Activated CD8-positive, alpha-beta T cell treated with anti-CD3 and anti-CD28 coated beads, Interleukin-2, amount 10 ng/mL, durations not matched to agents 7 days and 5 days (primary cell): ENCODE measurements around the gene HOXC5. TPM values are rescaled to one million over a fixed set of nuclear protein-coding genes. Genes with fewer than 3 reads are reported as not detected.

Source experiments
- ATAC-seq: fragments of 150-1000 bp; cut with Tn5 transposase; one replicate; pipeline ENCODE4 v1.10.0; 2021; ENCODE audit warnings: moderate library complexity
- CTCF ChIA-PET: fragments of 350-600 bp; sonication (Branson Sonifier 250); formaldehyde crosslinking; loops from one replicate; lab custom pipeline; 2021; ENCODE audit warnings: antibody characterized with exemption; lab: Charles Lee
- POLR2A ChIA-PET: fragments of 350-600 bp; sonication (Branson Sonifier 250); formaldehyde crosslinking; loops from one replicate; lab custom pipeline; 2021; ENCODE audit warnings: antibody characterized with exemption; lab: Charles Lee
- DNase-seq: peaks from one replicate; pipeline ENCODE4 v3.0.0-alpha.2; 2020
- H3K27ac Mint-ChIP-seq: one replicate; pipeline ENCODE4 v1.8.0; 2021; ENCODE audit warnings: mild to moderate bottlenecking, mixed read lengths
- H3K27me3 Mint-ChIP-seq: one replicate; pipeline ENCODE4 v1.8.0; 2021; ENCODE audit warnings: low read depth, mixed read lengths
- H3K36me3 Mint-ChIP-seq: one replicate; pipeline ENCODE4 v1.8.0; 2021; ENCODE audit warnings: low read depth, mixed read lengths
- H3K4me1 Mint-ChIP-seq: one replicate; pipeline ENCODE4 v1.8.0; 2021; ENCODE audit warnings: low read depth, mixed read lengths
- H3K4me3 Mint-ChIP-seq: one replicate; pipeline ENCODE4 v1.8.0; 2021; ENCODE audit warnings: mild to moderate bottlenecking, mixed read lengths
- H3K9me3 Mint-ChIP-seq: one replicate; pipeline ENCODE4 v1.8.0; 2022; ENCODE audit warnings: mixed read lengths; ENCODE audit not compliant: insufficient read depth
- total RNA-seq, 2 experiments: library from RNA; stranded (reverse); gene quantifications; one replicate each; pipeline ENCODE4 v1.2.3, GENCODE V29; 2021

Gene HOXC5
- total RNA-seq, 2 experiments from 2014 or later, result not detected

DNA sequence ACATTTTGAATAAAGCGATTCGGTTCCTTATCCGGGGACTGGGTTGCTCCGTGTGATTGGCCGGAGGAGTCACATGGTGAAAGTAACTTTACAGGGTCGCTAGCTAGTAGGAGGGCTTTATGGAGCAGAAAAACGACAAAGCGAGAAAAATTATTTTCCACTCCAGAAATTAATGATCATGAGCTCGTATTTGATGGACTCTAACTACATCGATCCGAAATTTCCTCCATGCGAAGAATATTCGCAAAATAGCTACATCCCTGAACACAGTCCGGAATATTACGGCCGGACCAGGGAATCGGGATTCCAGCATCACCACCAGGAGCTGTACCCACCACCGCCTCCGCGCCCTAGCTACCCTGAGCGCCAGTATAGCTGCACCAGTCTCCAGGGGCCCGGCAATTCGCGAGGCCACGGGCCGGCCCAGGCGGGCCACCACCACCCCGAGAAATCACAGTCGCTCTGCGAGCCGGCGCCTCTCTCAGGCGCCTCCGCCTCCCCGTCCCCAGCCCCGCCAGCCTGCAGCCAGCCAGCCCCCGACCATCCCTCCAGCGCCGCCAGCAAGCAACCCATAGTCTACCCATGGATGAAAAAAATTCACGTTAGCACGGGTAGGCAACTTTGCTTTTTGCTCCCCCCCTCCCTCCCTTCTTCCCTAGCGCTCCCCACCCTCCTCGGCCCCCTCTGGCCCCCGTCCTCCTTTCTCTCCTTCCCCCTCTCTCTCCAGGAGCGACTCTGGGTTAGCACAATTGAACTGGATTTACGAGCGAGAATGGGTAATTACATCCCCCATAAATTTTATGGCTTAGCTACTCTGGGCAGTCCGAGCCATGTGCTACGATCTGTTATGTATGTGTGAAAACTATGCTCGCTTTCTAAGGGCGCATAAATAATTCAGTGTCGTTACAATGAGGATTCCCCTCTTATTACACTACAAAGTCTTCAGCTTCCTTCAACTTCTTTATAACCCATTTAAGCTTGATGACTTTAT is 21.2 kb downstream of the HOXC5 start, which contains the start of gene HOXC4:
TSS of gene HOXC4 (plus strand) at position 85 of the 991 bp plus-strand sequence. CDS start at position 173, 88 bp downstream.
- ATAC-seq (peak; percentile 67), DNase-seq (peak; percentile 51)
- peak within 1 kb of the TSS; percentile 73 for H3K27ac Mint-ChIP-seq
- peaks cover 82% of the 10 kb centered on the region for H3K27me3 Mint-ChIP-seq
- CTCF ChIA-PET, result interaction anchor here (0.6 to 3.3 kb wide), 8 partner anchors 21 to 162 kb away, joined by 3 to 27 read pairs (median 4); partner anchors contain the start of genes HOXC5 and SMUG1
- no peaks in the 10 kb centered on the region for H3K9me3 Mint-ChIP-seq
- no peaks in the 10 kb centered on the region for H3K36me3 Mint-ChIP-seq
- POLR2A ChIA-PET, result interaction anchor here (0.7 kb wide), 1 partner anchor 28 kb away, joined by 3 read pairs; no protein-coding TSS in a partner anchor
- H3K4me1 Mint-ChIP-seq, result peaks cover 37% of the 10 kb centered on the region
- peak within 1 kb of the TSS; percentile 74 for H3K4me3 Mint-ChIP-seq

GRCh38 chr12:54054742-54055194 is 21.9 kb downstream of the HOXC5 start:
- no peaks in the 10 kb centered on the region for H3K9me3 Mint-ChIP-seq
- no peak for DNase-seq
- peaks cover 80% of the 10 kb centered on the region for H3K27me3 Mint-ChIP-seq
- ATAC-seq, result no peak
- POLR2A ChIA-PET, result no interaction called here
- H3K36me3 Mint-ChIP-seq, result no peaks in the 10 kb centered on the region
- CTCF ChIA-PET, result interaction anchor here (0.6 to 3.3 kb wide), 4 partner anchors 22 to 160 kb away, joined by 3 to 27 read pairs (median 4); partner anchors contain the start of gene HOXC5
- H3K27ac Mint-ChIP-seq, result no peak overlapping the region
- H3K4me1 Mint-ChIP-seq, result peaks cover 36% of the 10 kb centered on the region
- peak overlapping the region; percentile 74 for H3K4me3 Mint-ChIP-seq

GRCh38 chr12:54055552-54055951 is 22.7 kb downstream of the HOXC5 start:
- ChIA-PET POLR2A (no interaction called here), CTCF (interaction anchor here (1.2 to 1.4 kb wide), 3 partner anchors 15 to 49 kb away, joined by 4 to 5 read pairs (median 4); partner anchors contain the start of gene HOXC5)
- peaks cover 29% of the 10 kb centered on the region for H3K4me1 Mint-ChIP-seq
- no peak overlapping the region for H3K4me3 Mint-ChIP-seq
- H3K9me3 Mint-ChIP-seq, result no peaks in the 10 kb centered on the region
- H3K27me3 Mint-ChIP-seq, result peaks cover 78% of the 10 kb centered on the region
- H3K36me3 Mint-ChIP-seq, result no peaks in the 10 kb centered on the region
- no peak for DNase-seq
- no peak overlapping the region for H3K27ac Mint-ChIP-seq
- no peak for ATAC-seq

DNA sequence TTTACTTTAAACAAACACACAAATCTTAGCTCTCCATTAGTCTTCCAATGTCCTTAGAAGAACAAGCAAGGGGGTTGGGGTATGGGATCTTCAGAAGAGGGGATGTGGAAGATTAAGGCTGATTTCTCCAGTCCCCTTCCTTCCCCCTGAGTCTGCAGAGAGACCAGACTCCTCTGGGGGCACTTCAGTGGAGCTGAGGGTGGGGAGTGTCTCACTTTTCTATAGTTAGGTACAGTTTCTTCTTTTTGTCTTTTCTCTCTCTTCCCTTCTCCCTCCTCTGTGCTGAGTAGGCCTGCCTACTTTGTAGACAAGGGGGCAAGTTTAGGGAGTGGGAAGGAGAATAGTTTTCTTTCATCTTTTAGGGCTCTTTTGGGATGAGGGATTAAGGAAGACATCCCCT is 23.3 kb downstream of the HOXC5 start:
- ATAC-seq (no peak), DNase-seq (no peak)
- ChIA-PET CTCF (interaction anchor here (1.4 kb wide), 2 partner anchors 15 to 23 kb away, joined by 4 to 5 read pairs; partner anchors contain the start of gene HOXC5), POLR2A (no interaction called here)
- no peaks in the 10 kb centered on the region for H3K9me3 Mint-ChIP-seq
- peaks cover 78% of the 10 kb centered on the region for H3K27me3 Mint-ChIP-seq
- no peaks in the 10 kb centered on the region for H3K36me3 Mint-ChIP-seq
- no peak overlapping the region for H3K27ac Mint-ChIP-seq
- H3K4me1 Mint-ChIP-seq, result peaks cover 26% of the 10 kb centered on the region
- no peak overlapping the region for H3K4me3 Mint-ChIP-seq

GRCh38 chr12:54058128-54058768 is 25.4 kb downstream of the HOXC5 start:
- Mint-ChIP-seq H3K9me3 (no peaks in the 10 kb centered on the region), H3K27ac (no peak overlapping the region), H3K36me3 (no peaks in the 10 kb centered on the region), H3K4me1 (peaks cover 11% of the 10 kb centered on the region), H3K27me3 (peaks cover 85% of the 10 kb centered on the region), H3K4me3 (no peak overlapping the region)
- ChIA-PET CTCF (interaction anchor here (1.4 to 1.5 kb wide), 2 partner anchors 26 to 133 kb away, joined by 4 to 5 read pairs; partner anchors contain the start of gene HOXC5), POLR2A (interaction anchor here (0.6 kb wide), 1 partner anchor 41 kb away, joined by 3 read pairs; no protein-coding TSS in a partner anchor)
- DNase-seq (no peak), ATAC-seq (no peak)

DNA sequence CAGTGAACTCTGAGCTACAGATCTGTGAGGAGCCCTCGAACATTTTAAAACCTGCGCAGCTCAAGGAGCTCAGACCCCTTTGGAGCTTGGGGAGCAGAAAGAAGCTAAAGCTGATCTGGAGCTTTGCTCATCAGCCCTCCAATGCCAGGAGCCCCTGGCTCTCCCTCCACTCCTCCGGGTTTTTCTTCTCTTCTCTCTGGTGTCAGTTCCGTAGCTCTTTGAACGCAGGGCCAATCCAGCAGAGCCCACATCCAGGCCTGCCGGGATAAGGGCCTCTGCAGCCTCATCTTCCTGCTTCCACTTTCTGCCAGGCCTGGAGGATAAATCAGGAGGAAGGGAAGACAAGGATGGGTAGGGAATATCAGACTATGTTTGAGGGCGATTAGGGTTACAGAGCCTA is 26.8 kb downstream of the HOXC5 start:
- POLR2A ChIA-PET, result no interaction called here
- H3K4me3 Mint-ChIP-seq, result no peak overlapping the region
- ATAC-seq, result no peak
- no peak for DNase-seq
- no peaks in the 10 kb centered on the region for H3K4me1 Mint-ChIP-seq
- CTCF ChIA-PET, result interaction anchor here (0.8 to 1.5 kb wide), 4 partner anchors 16 to 154 kb away, joined by 3 to 5 read pairs (median 4); partner anchors contain the start of gene HOXC5
- peaks cover 84% of the 10 kb centered on the region for H3K27me3 Mint-ChIP-seq
- H3K9me3 Mint-ChIP-seq, result no peaks in the 10 kb centered on the region
- no peak overlapping the region for H3K27ac Mint-ChIP-seq
- no peaks in the 10 kb centered on the region for H3K36me3 Mint-ChIP-seq

DNA sequence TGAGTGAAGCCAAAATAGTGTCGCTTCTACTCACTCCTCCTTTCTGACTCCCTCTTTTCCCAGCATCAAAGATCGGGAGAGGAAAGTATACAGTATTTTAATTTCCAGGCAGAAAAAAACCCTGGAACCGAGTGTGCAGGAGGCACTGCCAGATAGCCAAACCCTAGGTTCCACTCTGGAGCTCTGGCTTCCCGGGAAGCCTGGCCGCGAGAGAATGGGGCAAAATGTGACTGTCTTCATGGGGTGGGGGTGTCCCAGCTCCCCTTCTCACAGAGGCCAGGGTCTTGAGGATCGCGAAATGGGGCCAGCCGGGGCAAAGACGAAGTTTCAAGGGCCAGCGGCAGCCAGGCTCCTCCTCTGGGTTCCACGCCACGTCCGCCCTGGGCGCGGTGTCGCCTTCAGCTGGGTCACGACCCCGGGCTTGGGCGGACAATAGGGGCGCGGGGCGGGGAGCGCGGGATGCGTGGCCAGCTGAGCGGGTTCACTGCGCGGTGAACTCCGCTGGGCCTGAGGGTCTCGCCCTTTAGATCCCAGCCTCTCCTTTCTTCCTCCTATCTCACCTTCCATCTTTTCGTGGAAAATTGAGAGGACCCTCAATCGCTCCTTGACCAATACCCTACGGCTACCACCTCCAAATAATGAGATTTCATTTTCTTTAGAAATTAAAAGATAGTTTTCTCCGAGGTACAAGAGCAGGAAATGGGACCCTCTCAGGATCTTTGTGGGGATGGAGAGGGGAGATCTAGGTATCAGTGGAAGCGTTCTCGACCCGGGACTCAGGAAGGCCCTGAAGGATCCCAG is 27.5 kb downstream of the HOXC5 start:
- Mint-ChIP-seq H3K27ac (no peak overlapping the region), H3K27me3 (peaks cover 80% of the 10 kb centered on the region), H3K4me1 (no peaks in the 10 kb centered on the region), H3K36me3 (no peaks in the 10 kb centered on the region), H3K4me3 (no peak overlapping the region), H3K9me3 (no peaks in the 10 kb centered on the region)
- ChIA-PET CTCF (interaction anchor here (0.7 to 1.5 kb wide), 2 partner anchors 22 to 28 kb away, joined by 3 to 5 read pairs; partner anchors contain the start of gene HOXC5), POLR2A (no interaction called here)
- no peak for DNase-seq
- no peak for ATAC-seq

DNA sequence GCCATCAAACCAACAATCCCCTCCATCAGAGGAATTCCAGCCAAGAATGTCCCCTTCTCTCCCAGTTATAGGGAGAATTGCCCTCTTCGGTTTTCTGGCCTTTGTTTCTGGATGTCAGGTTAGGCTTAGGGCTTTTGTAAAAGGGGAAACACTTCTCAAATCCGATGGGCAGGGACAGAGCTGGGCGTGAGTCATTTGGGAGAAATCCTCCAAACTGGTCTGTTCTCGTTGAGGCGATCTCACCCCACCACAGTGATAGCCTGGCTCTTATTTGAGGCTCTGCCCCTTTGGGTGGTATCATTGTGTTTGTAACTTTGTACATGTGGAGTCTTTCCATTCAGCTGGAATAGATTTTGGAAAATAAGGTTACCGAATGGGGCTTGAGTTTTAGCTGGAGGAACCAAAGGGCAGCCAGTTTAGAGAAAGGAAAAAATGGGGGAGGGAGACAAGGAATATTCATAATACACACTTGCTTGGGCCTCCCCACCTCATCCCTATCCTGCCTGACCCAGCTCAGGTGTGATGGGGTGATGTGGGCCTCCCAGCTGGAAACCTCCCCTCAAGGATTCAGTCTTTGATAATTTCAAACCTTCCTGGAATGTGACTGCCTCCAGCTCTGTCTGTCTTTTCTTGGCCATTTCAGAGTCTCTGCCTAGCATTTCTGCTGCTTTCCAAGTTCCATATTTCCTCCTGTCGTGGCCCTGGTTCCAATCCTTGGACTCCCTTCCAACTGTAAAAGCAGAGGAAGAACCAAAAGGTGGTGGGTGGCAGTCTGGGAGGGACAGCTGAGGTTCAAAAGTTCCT is 28.3 kb downstream of the HOXC5 start:
- no peak overlapping the region for H3K4me3 Mint-ChIP-seq
- POLR2A ChIA-PET, result no interaction called here
- H3K4me1 Mint-ChIP-seq, result no peaks in the 10 kb centered on the region
- H3K36me3 Mint-ChIP-seq, result no peaks in the 10 kb centered on the region
- H3K27ac Mint-ChIP-seq, result no peak overlapping the region
- no peaks in the 10 kb centered on the region for H3K9me3 Mint-ChIP-seq
- CTCF ChIA-PET, result interaction anchor here (0.6 to 0.7 kb wide), 2 partner anchors 9 to 21 kb away, joined by 3 read pairs; no protein-coding TSS in a partner anchor
- no peak for DNase-seq
- H3K27me3 Mint-ChIP-seq, result peaks cover 78% of the 10 kb centered on the region
- ATAC-seq, result no peak

- Mint-ChIP-seq H3K27ac (no peak overlapping the region), H3K36me3 (no peaks in the 10 kb centered on the region), H3K4me3 (no peak overlapping the region), H3K4me1 (no peaks in the 10 kb centered on the region), H3K9me3 (no peaks in the 10 kb centered on the region), H3K27me3 (peaks cover 66% of the 10 kb centered on the region)
- ChIA-PET POLR2A (no interaction called here), CTCF (interaction anchor here (1.5 kb wide), 1 partner anchor 142 kb away, joined by 4 read pairs; no protein-coding TSS in a partner anchor)
- ATAC-seq (no peak), DNase-seq (no peak)
Observed at GRCh38 chr12:54065677-54066076, 32.8 kb downstream of the HOXC5 start.

DNA sequence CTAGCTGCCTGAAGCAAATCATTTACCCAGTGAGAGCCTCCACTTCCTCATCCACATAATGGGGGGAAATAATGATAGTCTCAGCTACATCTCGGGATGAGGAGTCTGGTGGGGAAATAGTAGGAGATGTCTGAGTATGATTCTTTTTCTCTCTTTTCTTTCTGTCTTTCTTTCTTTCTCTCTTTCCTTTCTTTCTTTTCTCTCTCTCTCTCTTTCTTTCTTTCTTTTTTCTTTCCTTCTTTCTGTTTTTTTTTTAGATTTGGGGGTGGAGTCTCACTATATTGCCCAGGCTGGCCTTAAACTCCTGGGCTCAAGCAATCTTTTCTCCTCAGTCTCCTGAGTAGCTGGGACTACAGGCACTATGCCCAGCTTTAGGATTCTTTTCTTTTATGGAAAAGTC is 33.6 kb downstream of the HOXC5 start:
- CTCF ChIA-PET, result interaction anchor here (1.5 kb wide), 1 partner anchor 142 kb away, joined by 4 read pairs; no protein-coding TSS in a partner anchor

More for the DNA sequence above, 33.6 kb downstream of the HOXC5 start:
- H3K36me3 Mint-ChIP-seq, result no peaks in the 10 kb centered on the region
- H3K9me3 Mint-ChIP-seq, result no peaks in the 10 kb centered on the region
- DNase-seq (no peak), ATAC-seq (no peak)
- POLR2A ChIA-PET, result no interaction called here
- H3K27me3 Mint-ChIP-seq, result peaks cover 66% of the 10 kb centered on the region
- H3K4me1 Mint-ChIP-seq, result no peaks in the 10 kb centered on the region
- H3K27ac Mint-ChIP-seq, result no peak overlapping the region
- no peak overlapping the region for H3K4me3 Mint-ChIP-seq
